C4-2B (cell line): ENCODE measurements around the gene ZMIZ2.

Experiments
- H3K27ac ChIP-seq: fragments of 450-650 bp; 2 replicates; pipeline ENCODE4 v1.5.1; 2017
- ZFX ChIP-seq: fragments of 450-650 bp; IDR thresholded peaks from 2 replicates; pipeline ENCODE4 v1.6.1; 2017
- TF ChIP-seq, protein P1 (sequence below): fragments of 450-650 bp; conservative IDR thresholded peaks from 2 replicates; pipeline ENCODE4 v1.5.1; 2017; ENCODE audit warnings: mild to moderate bottlenecking

Gene ZMIZ2

DNA sequence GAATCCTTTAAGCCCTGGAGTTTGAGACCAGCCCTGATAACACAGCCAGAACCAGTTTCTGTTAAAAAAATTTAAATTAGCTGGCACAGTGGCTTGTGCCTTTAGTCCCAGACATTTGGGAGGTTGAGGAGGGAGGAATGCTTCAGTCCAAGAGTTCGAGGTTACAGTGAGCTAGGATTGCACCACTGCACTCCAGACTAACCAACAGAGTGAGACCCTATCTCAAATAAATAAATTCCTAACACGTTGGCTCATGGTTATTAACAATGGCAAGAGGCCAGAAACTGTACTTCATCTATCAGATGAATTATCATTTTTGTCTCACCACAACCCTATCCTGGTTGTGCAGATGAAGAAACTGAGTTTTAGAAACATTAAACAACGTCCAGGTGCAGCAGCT lies 45.7 kb downstream of the ZMIZ2 start:
- TF ChIP-seq, protein P1, sequence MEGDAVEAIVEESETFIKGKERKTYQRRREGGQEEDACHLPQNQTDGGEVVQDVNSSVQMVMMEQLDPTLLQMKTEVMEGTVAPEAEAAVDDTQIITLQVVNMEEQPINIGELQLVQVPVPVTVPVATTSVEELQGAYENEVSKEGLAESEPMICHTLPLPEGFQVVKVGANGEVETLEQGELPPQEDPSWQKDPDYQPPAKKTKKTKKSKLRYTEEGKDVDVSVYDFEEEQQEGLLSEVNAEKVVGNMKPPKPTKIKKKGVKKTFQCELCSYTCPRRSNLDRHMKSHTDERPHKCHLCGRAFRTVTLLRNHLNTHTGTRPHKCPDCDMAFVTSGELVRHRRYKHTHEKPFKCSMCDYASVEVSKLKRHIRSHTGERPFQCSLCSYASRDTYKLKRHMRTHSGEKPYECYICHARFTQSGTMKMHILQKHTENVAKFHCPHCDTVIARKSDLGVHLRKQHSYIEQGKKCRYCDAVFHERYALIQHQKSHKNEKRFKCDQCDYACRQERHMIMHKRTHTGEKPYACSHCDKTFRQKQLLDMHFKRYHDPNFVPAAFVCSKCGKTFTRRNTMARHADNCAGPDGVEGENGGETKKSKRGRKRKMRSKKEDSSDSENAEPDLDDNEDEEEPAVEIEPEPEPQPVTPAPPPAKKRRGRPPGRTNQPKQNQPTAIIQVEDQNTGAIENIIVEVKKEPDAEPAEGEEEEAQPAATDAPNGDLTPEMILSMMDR, result no peak
- no peak for TF ChIP-seq ZFX
- no peak overlapping the region for H3K27ac ChIP-seq

DNA sequence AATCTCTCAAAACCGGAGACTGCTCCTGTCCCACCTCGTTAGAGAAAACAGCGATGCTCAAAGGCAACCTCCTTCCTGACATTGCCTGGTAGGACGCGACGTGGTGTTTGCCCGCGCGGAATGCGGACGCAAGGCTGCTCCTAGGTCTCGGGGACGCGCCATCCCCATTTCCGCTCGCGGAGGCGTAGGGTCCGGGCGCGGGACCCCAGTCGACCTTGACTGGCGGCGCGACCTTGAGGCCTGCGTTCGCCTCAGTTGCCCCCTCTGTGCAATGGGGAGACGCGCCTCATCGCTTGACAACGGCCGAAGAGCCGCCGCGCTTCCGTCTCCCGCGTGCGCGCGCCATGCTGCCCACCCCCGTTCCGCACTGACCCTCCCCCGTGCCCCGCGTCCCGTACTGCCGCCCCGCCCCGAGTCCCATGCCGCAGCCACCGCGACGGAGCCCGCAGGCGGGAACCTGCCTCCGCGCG lies 47.4 kb downstream of the ZMIZ2 start:
- H3K27ac ChIP-seq, result peak overlapping the region; percentile 98
- TF ChIP-seq ZFX, result no peak
- TF ChIP-seq, protein P1, result no peak

DNA sequence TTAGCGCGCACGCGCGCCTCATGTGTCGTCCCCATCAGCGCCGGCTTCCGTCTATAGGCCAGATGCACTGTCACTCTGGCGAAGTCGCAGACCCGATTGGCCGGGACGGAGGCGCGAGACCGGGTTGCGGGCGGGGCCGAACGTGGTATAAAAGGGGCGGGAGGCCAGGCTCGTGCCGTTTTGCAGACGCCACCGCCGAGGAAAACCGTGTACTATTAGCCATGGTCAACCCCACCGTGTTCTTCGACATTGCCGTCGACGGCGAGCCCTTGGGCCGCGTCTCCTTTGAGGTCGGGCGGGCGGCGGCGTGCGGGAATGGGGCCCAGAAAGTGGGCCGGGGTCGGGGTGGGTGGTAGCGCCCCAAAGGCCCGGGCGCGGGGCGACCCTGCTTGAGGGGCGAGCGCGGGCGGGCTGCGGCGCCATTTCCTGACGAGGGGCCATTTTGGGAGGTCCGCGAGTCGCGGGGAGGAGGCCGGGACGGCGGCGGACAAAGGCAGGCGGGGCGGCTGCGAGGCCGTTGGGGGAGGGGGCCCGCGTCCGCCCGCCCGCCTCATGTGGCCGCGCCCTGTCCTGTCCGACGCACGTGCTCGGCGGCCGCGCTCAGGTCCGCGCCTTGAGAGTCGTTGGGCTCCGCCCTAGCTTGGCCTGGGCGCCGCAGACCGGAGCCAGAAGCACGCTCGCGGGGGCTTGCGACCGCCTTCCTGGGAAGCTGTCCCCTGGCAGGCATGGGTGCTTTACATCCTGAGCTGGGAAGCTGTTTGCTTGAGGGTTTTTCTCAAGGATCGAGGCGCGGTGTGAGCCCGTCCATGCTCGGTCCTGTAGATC lies 48.1 kb downstream of the ZMIZ2 start, which contains the start of gene PPIA:
Gene PPIA (plus strand): TSS at position 178 of the 825 bp plus-strand sequence. CDS start 44 bp downstream, at position 222.
- H3K27ac ChIP-seq, result peak within 1 kb of the TSS; percentile 98
- TF ChIP-seq ZFX, result peak; percentile 48; the same call in 1 of the 2 replicates
- TF ChIP-seq, protein P1, result no peak

DNA sequence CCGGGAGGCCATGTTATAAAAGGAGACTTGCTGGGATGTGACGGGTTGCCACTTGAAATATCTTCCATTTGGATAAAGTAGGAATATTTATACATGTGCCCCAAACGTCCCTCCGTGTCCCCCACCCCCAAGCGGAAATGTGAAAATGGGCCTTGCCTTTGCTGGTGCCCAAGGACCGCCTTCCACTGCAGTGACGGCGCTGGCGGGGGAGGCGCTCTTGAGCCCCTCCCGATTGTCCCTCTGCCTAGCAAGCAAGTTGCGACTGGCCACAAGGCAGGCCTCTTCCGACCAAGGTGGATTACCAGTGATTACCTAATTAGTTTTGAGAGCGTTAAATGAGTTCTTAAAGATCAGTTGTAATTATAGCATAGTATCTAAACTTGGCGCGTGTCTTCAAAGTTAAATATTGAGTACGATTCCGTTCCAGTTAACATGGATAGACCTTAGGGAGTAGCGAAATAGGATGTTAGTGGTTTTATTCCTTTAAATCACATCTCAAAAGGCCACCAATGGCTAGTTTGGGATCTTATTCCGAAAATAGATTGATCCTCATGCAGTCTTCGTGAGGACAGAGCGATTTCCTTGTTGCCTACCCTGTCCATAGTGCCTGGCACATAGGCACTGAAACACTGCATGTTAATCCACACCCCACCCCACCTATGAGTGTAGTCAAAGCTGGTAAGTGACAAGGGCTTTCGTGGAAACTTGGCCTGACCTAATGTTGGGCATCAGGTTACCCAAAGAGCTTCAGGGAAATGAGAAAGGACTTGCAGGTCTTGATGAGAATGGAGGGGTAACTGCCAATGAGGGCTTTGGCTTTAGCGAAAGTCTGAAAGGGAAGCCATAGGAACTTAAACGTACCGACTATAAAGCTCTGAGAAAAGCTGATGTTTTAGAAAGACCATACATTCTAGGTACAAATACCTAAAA lies 48.9 kb downstream of the ZMIZ2 start:
- peak overlapping the region; percentile 98 for H3K27ac ChIP-seq
- TF ChIP-seq, protein P1, result peak; percentile 63
- TF ChIP-seq ZFX, result no peak

DNA sequence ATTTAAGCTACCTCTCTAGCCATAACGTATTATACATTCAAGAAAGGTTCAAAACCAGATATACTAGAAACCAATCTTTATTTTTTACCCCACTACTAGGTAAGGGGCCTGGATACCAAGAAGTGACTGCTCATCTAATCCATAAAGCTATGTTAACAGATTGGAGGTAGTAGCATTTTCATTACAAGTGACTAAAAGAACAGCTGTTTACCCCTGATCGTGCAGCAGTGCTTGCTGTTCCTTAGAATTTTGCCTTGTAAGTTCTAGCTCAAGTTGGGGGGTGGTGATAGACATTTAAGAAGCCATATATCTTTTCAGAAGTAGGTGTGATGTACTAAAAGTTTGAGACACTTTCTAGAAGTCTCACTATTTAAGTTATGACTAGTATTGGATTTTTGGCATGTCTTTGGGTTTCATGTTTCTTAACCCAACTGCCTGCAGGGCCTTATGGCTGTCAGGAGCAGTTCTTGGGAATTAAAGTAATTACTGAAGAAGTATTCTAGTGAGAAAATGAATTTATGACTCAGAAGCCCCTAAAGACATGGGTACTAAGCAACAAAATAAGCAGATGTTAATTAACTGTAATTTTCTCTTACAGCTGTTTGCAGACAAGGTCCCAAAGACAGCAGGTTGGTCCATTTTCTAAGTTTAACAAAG lies 50.1 kb downstream of the ZMIZ2 start:
- H3K27ac ChIP-seq, result peak overlapping the region; percentile 98; the same call in 1 of the 2 replicates

DNA sequence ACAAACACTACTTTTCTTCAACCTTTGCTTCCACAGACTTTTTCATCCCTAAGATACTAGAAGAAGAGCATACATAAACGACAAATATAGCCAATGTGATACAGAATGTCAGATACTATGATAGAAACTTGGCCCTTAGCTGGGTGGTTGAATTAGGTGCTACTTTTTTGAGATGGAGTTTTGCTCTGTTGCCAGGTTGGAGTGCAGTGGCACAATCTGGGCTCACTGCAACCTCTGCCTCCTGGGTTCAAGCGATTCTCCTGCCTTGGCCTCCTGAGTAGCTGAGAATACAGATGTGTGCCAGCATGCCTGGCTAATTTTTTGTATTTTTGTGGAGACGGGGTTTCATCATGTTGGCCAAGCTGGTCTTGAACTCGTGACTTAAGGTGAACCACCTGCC lies 51.3 kb downstream of the ZMIZ2 start:
- no peak overlapping the region for H3K27ac ChIP-seq
- TF ChIP-seq ZFX, result no peak

More for the DNA sequence above, 50.1 kb downstream of the ZMIZ2 start:
- no peak for TF ChIP-seq ZFX
- TF ChIP-seq, protein P1, result no peak

DNA sequence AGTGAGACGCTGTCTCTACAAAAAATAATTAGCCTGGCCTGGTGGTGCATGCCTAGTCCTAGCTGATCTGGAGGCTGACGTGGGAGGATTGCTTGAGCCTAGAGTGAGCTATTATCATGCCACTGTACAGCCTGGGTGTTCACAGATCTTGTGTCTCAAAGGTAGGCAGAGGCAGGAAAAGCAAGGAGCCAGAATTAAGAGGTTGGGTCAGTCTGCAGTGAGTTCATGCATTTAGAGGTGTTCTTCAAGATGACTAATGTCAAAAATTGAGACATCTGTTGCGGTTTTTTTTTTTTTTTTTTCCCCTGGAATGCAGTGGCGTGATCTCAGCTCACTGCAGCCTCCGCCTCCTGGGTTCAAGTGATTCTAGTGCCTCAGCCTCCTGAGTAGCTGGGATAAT lies 53.2 kb downstream of the ZMIZ2 start:
- H3K27ac ChIP-seq, result no peak overlapping the region
- TF ChIP-seq ZFX, result no peak
- TF ChIP-seq, protein P1, result no peak
